CD8-positive, alpha-beta memory T cell (primary cell): ENCODE measurements around the gene CRY1. TPM values are rescaled to one million over a fixed set of nuclear protein-coding genes. Genes with fewer than 3 reads are reported as not detected.

Experiments
- CTCF ChIA-PET: fragments of 350-600 bp; sonication (Branson Sonifier 250); formaldehyde crosslinking; loops from one replicate; lab custom pipeline; 2021; ENCODE audit warnings: antibody characterized with exemption; lab: Charles Lee
- POLR2A ChIA-PET: fragments of 350-600 bp; sonication (Branson Sonifier 250); formaldehyde crosslinking; loops from one replicate; lab custom pipeline; 2021; ENCODE audit warnings: antibody characterized with exemption; lab: Charles Lee
- DNase-seq, 5 donors: peaks; one replicate each; pipeline versions ENCODE4 v3.0.0 to v3.0.0-alpha.2; 2020 to 2022; ENCODE audit warnings: mixed read lengths in 1 of 5
- H3K27ac ChIP-seq: one replicate; pipeline ENCODE4 v1.7.0; 2013; ENCODE audit warnings: low read depth, mild to moderate bottlenecking, low read length, moderate library complexity
- H3K27me3 ChIP-seq: 2 replicates; pipeline ENCODE4 v1.7.0; 2013; ENCODE audit warnings: low read length, mild to moderate bottlenecking; ENCODE audit not compliant: insufficient read depth, poor library complexity, severe bottlenecking
- H3K36me3 ChIP-seq: 2 replicates; pipeline ENCODE4 v1.7.0; 2013; ENCODE audit warnings: mild to moderate bottlenecking, low read length, moderate library complexity; ENCODE audit not compliant: insufficient read depth
- H3K4me1 ChIP-seq: 2 replicates; pipeline ENCODE4 v1.7.0; 2013; ENCODE audit warnings: mild to moderate bottlenecking, low read length, moderate library complexity; ENCODE audit not compliant: insufficient read depth
- H3K4me3 ChIP-seq: 2 replicates; pipeline ENCODE4 v1.7.0; 2013; ENCODE audit warnings: mild to moderate bottlenecking, low read length
- H3K9me3 ChIP-seq: 2 replicates; pipeline ENCODE4 v1.7.0; 2013; ENCODE audit warnings: mild to moderate bottlenecking, low read length
- H3K27ac Mint-ChIP-seq, 8 donors: one replicate each; pipeline ENCODE4 v1.8.0; 2020 to 2021; ENCODE audit warnings: mixed read lengths in 8 of 8, mild to moderate bottlenecking in 6 of 8, inconsistent platforms in 3 of 8, moderate library complexity in 3 of 8
- H3K27me3 Mint-ChIP-seq, 2 donors: one replicate each; pipeline ENCODE4 v1.8.0; 2020 to 2021; ENCODE audit warnings: mixed read lengths in 2 of 2, mild to moderate bottlenecking in 1 of 2, moderate library complexity in 1 of 2
- H3K36me3 Mint-ChIP-seq, 3 donors: one replicate each; pipeline ENCODE4 v1.8.0; 2020 to 2021; ENCODE audit warnings: mixed read lengths in 3 of 3, inconsistent platforms in 1 of 3, mild to moderate bottlenecking in 1 of 3
- H3K4me1 Mint-ChIP-seq, 3 donors: one replicate each; pipeline ENCODE4 v1.8.0; 2020 to 2021; ENCODE audit warnings: mixed read lengths in 3 of 3, inconsistent platforms in 1 of 3, mild to moderate bottlenecking in 1 of 3
- H3K4me3 Mint-ChIP-seq, 7 donors: one replicate each; pipeline ENCODE4 v1.8.0; 2020 to 2021; ENCODE audit warnings: mixed read lengths in 7 of 7, mild to moderate bottlenecking in 6 of 7, moderate library complexity in 4 of 7, inconsistent platforms in 2 of 7
- H3K9me3 Mint-ChIP-seq, 5 donors: one replicate each; pipeline ENCODE4 v1.8.0; 2020 to 2022; ENCODE audit warnings: mixed read lengths in 5 of 5, mild to moderate bottlenecking in 3 of 5, moderate library complexity in 2 of 5, inconsistent platforms in 1 of 5
- polyA plus RNA-seq: library from polyadenylated mRNA; unstranded; fragments of 300-500 nt; fragmentation: Illumina TruSeq; gene quantifications from one replicate; pipeline ENCODE4 v1.2.3, GENCODE V29; 2021
- total RNA-seq, 2 experiments: library from RNA; stranded (reverse); gene quantifications; one replicate each; pipeline ENCODE4 v1.2.3, GENCODE V29; 2021

CRY1 gene
- 10 to 100 TPM; 36.6 to 38.8 TPM for total RNA-seq
- polyA plus RNA-seq: 29.0 TPM

- Mint-ChIP-seq H3K27me3 (peaks cover 12 to 15% of the 10 kb centered on the region in 2 donors), H3K27ac (no peak within 1 kb of the TSS), H3K4me3 (no peak within 1 kb of the TSS), H3K4me1 (peaks cover 10 to 14% (median 13%) of the 10 kb centered on the region in 3 donors), H3K36me3 (peaks cover 0 to 6% (median 0%) of the 10 kb centered on the region in 3 donors), H3K9me3 (no peaks in the 10 kb centered on the region)
- ChIA-PET POLR2A (interaction anchor here (0.6 to 2.4 kb wide), 11 partner anchors 10 to 736 kb away, joined by 3 to 13 read pairs (median 3); partner anchors contain the start of genes MTERF2, POLR3B, PWP1 and TMEM263), CTCF (interaction anchor here (0.8 to 1.2 kb wide), 3 partner anchors 11 to 118 kb away, joined by 3 to 6 read pairs (median 5); no protein-coding TSS in a partner anchor)
- Histone ChIP-seq H3K36me3 (no peaks in the 10 kb centered on the region), H3K9me3 (no peaks in the 10 kb centered on the region), H3K27ac (peak within 1 kb of the TSS; percentile 99), H3K4me3 (peak within 1 kb of the TSS; percentile 68), H3K4me1 (peaks cover 22% of the 10 kb centered on the region), H3K27me3 (no peaks in the 10 kb centered on the region)
- DNase-seq: peak; percentile 89 to 95 (median 93)
Measured at GRCh38 chr12:107093417-107094182, at the start of gene CRY1. Gene CRY1, minus strand, starts transcription at chr12:107093549. Its CDS starts 588 bp downstream, at chr12:107092961.

GRCh38 chr12:107139787-107140186 is 46.4 kb upstream of the CRY1 start:
- Mint-ChIP-seq H3K27ac (no peak overlapping the region), H3K27me3 (peaks cover 0 to 3% of the 10 kb centered on the region in 2 donors), H3K4me1 (peaks cover 0 to 3% (median 1%) of the 10 kb centered on the region in 3 donors), H3K4me3 (no peak overlapping the region), H3K9me3 (no peaks in the 10 kb centered on the region), H3K36me3 (no peaks in the 10 kb centered on the region)
- Histone ChIP-seq H3K36me3 (no peaks in the 10 kb centered on the region), H3K27me3 (no peaks in the 10 kb centered on the region), H3K9me3 (no peaks in the 10 kb centered on the region), H3K4me3 (no peak overlapping the region), H3K27ac (no peak overlapping the region), H3K4me1 (no peaks in the 10 kb centered on the region)
- CTCF ChIA-PET: no interaction called here
- no peak for DNase-seq
- POLR2A ChIA-PET: no interaction called here

DNA sequence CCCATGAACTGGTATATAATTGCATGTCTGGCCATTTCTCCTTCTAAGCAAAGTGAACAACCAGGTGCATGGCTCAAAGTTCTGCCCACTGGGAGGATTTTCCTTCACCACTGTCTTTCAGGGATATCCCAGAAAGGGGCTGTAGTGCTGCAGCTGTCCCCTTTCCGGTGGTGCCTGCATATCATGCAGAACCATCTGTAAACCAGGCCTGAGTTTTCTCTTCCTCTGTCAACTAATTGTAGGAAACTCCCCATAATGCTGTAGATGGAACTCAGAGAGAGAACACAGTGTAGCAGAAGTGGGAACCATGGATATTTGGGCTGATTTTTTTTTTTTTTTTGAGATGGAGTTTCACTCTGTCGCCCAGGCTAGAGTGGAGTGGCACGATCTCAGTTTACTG is 45.6 kb upstream of the CRY1 start:
- Mint-ChIP-seq H3K27ac (no peak overlapping the region), H3K27me3 (peaks cover 0 to 3% of the 10 kb centered on the region in 2 donors), H3K36me3 (no peaks in the 10 kb centered on the region), H3K4me1 (peaks cover 2 to 4% (median 4%) of the 10 kb centered on the region in 3 donors), H3K9me3 (no peaks in the 10 kb centered on the region), H3K4me3 (no peak overlapping the region)
- Histone ChIP-seq H3K4me1 (no peaks in the 10 kb centered on the region), H3K27ac (no peak overlapping the region), H3K4me3 (no peak overlapping the region), H3K9me3 (no peaks in the 10 kb centered on the region), H3K27me3 (no peaks in the 10 kb centered on the region), H3K36me3 (no peaks in the 10 kb centered on the region)
- no peak for DNase-seq
- POLR2A ChIA-PET: no interaction called here
- CTCF ChIA-PET: no interaction called here

GRCh38 chr12:107135177-107135576 is 41.8 kb upstream of the CRY1 start:
- H3K4me1 Mint-ChIP-seq: peaks cover 2 to 4% (median 4%) of the 10 kb centered on the region in 3 donors
- no peaks in the 10 kb centered on the region for H3K36me3 Mint-ChIP-seq
- Histone ChIP-seq H3K4me1 (no peaks in the 10 kb centered on the region), H3K27me3 (no peaks in the 10 kb centered on the region), H3K27ac (no peak overlapping the region), H3K4me3 (no peak overlapping the region), H3K9me3 (no peaks in the 10 kb centered on the region), H3K36me3 (no peaks in the 10 kb centered on the region)
- CTCF ChIA-PET: interaction anchor here (0.9 to 3.2 kb wide), 2 partner anchors 471 to 473 kb away, joined by 3 to 14 read pairs; no protein-coding TSS in a partner anchor
- POLR2A ChIA-PET: no interaction called here
- no peak for DNase-seq
- no peaks in the 10 kb centered on the region for H3K27me3 Mint-ChIP-seq
- no peak overlapping the region for H3K4me3 Mint-ChIP-seq
- H3K9me3 Mint-ChIP-seq: no peaks in the 10 kb centered on the region
- H3K27ac Mint-ChIP-seq: no peak overlapping the region

DNA sequence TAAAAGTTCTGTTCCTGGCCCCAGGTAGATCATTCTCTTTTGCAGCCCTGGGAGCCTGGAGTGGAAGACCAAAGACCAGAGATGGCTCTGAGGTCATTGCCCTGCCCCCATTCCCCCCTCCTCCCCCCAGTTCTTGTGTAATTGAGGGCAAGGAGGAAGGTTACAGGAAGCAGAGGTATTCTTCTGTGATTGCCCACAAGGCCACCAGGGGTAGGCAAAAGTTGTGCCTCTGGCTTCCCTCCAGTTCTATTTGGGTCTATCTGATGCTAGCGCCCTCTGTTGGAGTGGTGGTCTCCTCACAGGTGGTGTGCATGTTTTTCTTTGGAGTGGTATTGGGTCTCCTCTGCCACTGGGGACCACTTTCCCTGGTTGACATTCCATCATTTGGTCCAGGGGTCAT is 41.2 kb upstream of the CRY1 start:
- H3K27ac Mint-ChIP-seq: peak overlapping the region in 2 of 8 donors; percentile 31 to 42
- Histone ChIP-seq H3K27ac (no peak overlapping the region), H3K36me3 (no peaks in the 10 kb centered on the region), H3K4me3 (no peak overlapping the region), H3K4me1 (no peaks in the 10 kb centered on the region), H3K27me3 (no peaks in the 10 kb centered on the region), H3K9me3 (no peaks in the 10 kb centered on the region)
- H3K9me3 Mint-ChIP-seq: no peaks in the 10 kb centered on the region
- POLR2A ChIA-PET: no interaction called here
- peaks cover 2 to 4% (median 4%) of the 10 kb centered on the region in 3 donors for H3K4me1 Mint-ChIP-seq
- no peaks in the 10 kb centered on the region for H3K27me3 Mint-ChIP-seq
- no peaks in the 10 kb centered on the region for H3K36me3 Mint-ChIP-seq
- CTCF ChIA-PET: interaction anchor here (0.9 to 3.2 kb wide), 3 partner anchors 463 to 474 kb away, joined by 3 to 14 read pairs (median 3); no protein-coding TSS in a partner anchor
- peak in 4 of 5 donors; percentile 12 to 50 (median 33) for DNase-seq
- no peak overlapping the region for H3K4me3 Mint-ChIP-seq

DNA sequence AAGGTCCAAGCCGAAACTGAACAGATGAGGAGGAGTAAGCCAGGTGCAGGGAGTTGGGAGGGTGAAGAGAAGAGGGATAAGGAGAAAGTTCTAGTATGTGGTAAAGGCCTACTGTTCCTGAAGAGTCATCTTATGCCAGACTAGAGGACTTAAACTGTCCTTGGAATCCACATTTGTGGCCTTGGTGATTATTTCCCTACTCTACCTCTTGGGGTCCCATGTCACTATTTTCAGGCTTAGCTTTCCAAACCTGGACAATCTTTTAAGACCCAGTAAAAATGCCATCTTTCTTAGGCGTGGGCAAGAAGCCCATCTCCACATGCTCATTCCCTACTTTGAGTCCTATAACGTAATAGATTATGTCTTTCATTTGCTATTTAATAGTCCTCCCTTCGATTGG is 40.1 kb upstream of the CRY1 start:
- H3K4me1 Mint-ChIP-seq: peaks cover 2 to 4% (median 4%) of the 10 kb centered on the region in 3 donors
- ChIA-PET POLR2A (no interaction called here), CTCF (interaction anchor here (1.1 to 3.2 kb wide), 3 partner anchors 270 to 475 kb away, joined by 3 to 14 read pairs (median 4); no protein-coding TSS in a partner anchor)
- no peak overlapping the region for H3K4me3 Mint-ChIP-seq
- H3K27me3 Mint-ChIP-seq: no peaks in the 10 kb centered on the region
- H3K9me3 Mint-ChIP-seq: no peaks in the 10 kb centered on the region
- Histone ChIP-seq H3K4me3 (no peak overlapping the region), H3K27me3 (no peaks in the 10 kb centered on the region), H3K27ac (no peak overlapping the region), H3K9me3 (no peaks in the 10 kb centered on the region), H3K4me1 (no peaks in the 10 kb centered on the region), H3K36me3 (no peaks in the 10 kb centered on the region)
- peak overlapping the region in 1 of 8 donors; percentile 42 for H3K27ac Mint-ChIP-seq
- no peak for DNase-seq
- H3K36me3 Mint-ChIP-seq: no peaks in the 10 kb centered on the region

DNA sequence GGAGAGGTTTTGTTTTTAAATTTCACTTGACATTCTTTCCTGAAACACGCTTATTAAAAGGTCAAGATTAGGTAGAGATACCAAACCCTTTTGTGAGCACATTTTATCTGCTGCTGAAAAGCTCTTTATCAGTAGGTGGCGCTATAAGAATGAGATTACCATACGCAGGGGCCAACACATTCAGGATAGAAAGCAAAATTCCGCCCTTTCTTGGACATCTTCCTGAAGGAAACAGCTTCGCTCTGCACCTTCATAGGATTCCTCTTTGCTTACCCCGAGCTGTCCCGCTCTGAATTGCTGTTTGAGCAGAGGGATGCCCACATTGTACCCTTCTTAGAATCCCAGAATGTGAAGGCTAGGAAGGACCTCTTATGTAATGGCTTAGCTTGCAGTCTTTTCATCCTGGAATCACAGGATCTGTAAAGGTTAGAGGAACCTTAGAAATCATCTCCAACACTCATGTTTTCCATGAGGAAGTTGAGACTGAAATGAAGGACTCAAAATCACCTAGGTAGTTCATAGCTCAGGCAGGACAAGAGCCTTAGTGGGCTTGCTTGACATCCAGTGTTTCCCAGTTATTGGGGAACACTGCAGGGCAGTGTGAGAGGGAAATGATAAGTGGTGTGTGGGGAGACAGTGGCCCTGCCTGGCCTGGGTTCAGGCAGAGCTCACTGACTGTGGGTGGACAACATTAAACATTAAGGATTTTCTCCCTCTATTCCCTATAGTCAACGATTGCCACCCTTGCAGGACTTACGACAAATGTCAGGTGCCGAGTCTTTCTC is 38.7 kb upstream of the CRY1 start:
- no peak overlapping the region for H3K27ac Mint-ChIP-seq
- no peaks in the 10 kb centered on the region for H3K36me3 Mint-ChIP-seq
- no peaks in the 10 kb centered on the region for H3K9me3 Mint-ChIP-seq
- POLR2A ChIA-PET: no interaction called here
- H3K4me3 Mint-ChIP-seq: no peak overlapping the region
- CTCF ChIA-PET: interaction anchor here (0.8 to 4.4 kb wide), 25 partner anchors 12 to 490 kb away, joined by 3 to 117 read pairs (median 4); no protein-coding TSS in a partner anchor
- no peaks in the 10 kb centered on the region for H3K36me3 ChIP-seq
- no peaks in the 10 kb centered on the region for H3K27me3 ChIP-seq
- no peak overlapping the region for H3K4me3 ChIP-seq
- H3K9me3 ChIP-seq: no peaks in the 10 kb centered on the region
- peaks cover 2 to 4% (median 4%) of the 10 kb centered on the region in 3 donors for H3K4me1 Mint-ChIP-seq
- DNase-seq: peak in 2 of 5 donors; percentile 23 to 38
- H3K27me3 Mint-ChIP-seq: peaks cover 0 to under 1% of the 10 kb centered on the region in 2 donors
- no peak overlapping the region for H3K27ac ChIP-seq
- no peaks in the 10 kb centered on the region for H3K4me1 ChIP-seq
